GM12878 (cell line): ENCODE measurements around the gene NFE2L3. TPM values are rescaled to one million over a fixed set of nuclear protein-coding genes. Genes with fewer than 3 reads are reported as not detected.

Source experiments
- BRCA1 ChIP-seq: IDR thresholded peaks from 2 replicates; pipeline ENCODE4 v1.6.1; 2011; ENCODE audit warnings: low read depth, low read length, improper control_type of control experiment
- EZH2 ChIP-seq: IDR thresholded peaks from 2 replicates; pipeline ENCODE4 v1.6.1; 2012; ENCODE audit warnings: low read depth, mild to moderate bottlenecking, control low read depth, inconsistent platforms, low read length, borderline replicate concordance; ENCODE audit not compliant: control insufficient read depth
- FOXK2 ChIP-seq: fragments of 450-650 bp; IDR thresholded peaks from 2 replicates; pipeline ENCODE4 v1.6.1; 2017; ENCODE audit warnings: mild to moderate bottlenecking, moderate library complexity
- PML ChIP-seq: IDR thresholded peaks from 2 replicates; pipeline ENCODE4 v1.6.1; 2012; ENCODE audit warnings: low read length, inconsistent platforms
- POLR2AphosphoS2 ChIP-seq: IDR thresholded peaks from 2 replicates; pipeline ENCODE4 v1.6.1; 2011; ENCODE audit warnings: low read depth, mild to moderate bottlenecking, low read length, improper control_type of control experiment, moderate library complexity
- SIX5 ChIP-seq: IDR thresholded peaks from 2 replicates; pipeline ENCODE4 v1.6.1; 2011; ENCODE audit warnings: mild to moderate bottlenecking, low read depth, low read length, moderate library complexity; ENCODE audit not compliant: severe bottlenecking
- SMARCA5 ChIP-seq: fragments of 450-650 bp; IDR thresholded peaks from 2 replicates; pipeline ENCODE4 v1.6.1; 2017; ENCODE audit warnings: mild to moderate bottlenecking
- SMC3 ChIP-seq: IDR thresholded peaks from 2 replicates; pipeline ENCODE4 v1.6.1; 2011; ENCODE audit warnings: low read length, improper control_type of control experiment, borderline replicate concordance
- STAT3 ChIP-seq: IDR thresholded peaks from 2 replicates; pipeline ENCODE4 v1.6.1; 2011; ENCODE audit warnings: low read depth, low read length, improper control_type of control experiment
- TAF1 ChIP-seq: IDR thresholded peaks from 2 replicates; pipeline ENCODE4 v1.6.1; 2011; ENCODE audit warnings: mild to moderate bottlenecking, low read depth, low read length, borderline replicate concordance
- YBX1 ChIP-seq: fragments of 450-650 bp; IDR thresholded peaks from 2 replicates; pipeline ENCODE4 v1.6.1; 2016; ENCODE audit warnings: antibody characterized with exemption
- polyA plus RNA-seq, 11 experiments: library from polyadenylated mRNA; depleted of rRNA in 4 of 11; unstranded in 6 of 11; stranded (reverse) in 5 of 11; fragments of >200 nt; fragmentation: Nextera tagmentation in 4 of 11; fragmentation: Illumina TruSeq in 1 of 11; extraction: Ambion mirVana in 4 of 11; extraction: Trizol in 1 of 11; gene quantifications; 1 replicate in 1 of 11; 2 replicates in 10 of 11; pipeline versions ENCODE4 v1.2.1 to v1.2.3, GENCODE V29; 2011 to 2016; ENCODE audit warnings: inconsistent platforms in 2 of 11, missing spikeins in 2 of 11, low read depth in 1 of 11
- total RNA-seq, 4 experiments: library from RNA; depleted of rRNA in 3 of 4; stranded (reverse); fragments of >200 nt in 3 of 4; fragmentation: Illumina TruSeq in 1 of 4; extraction: Trizol in 1 of 4; gene quantifications; 2 replicates each; pipeline versions ENCODE4 v1.2.1 to v1.2.3, GENCODE V29; 2013 to 2021
- TF ChIP-seq, protein P1 (sequence below): fragments of 450-650 bp; IDR thresholded peaks from 2 replicates; pipeline ENCODE4 v1.6.1; 2017; ENCODE audit warnings: antibody characterized with exemption, mild to moderate bottlenecking, moderate library complexity
- TF ChIP-seq, protein P2 (sequence below): fragments of 450-650 bp; IDR thresholded peaks from 2 replicates; pipeline ENCODE4 v1.6.1; 2016; ENCODE audit warnings: mild to moderate bottlenecking
- TF ChIP-seq, protein P3 (sequence below): IDR thresholded peaks from 2 replicates; pipeline ENCODE4 v1.6.1; 2012; ENCODE audit warnings: improper control_type of control experiment, low read depth, low read length; ENCODE audit not compliant: insufficient replicate concordance
- TF ChIP-seq, protein P4 (sequence below): fragments of 150-350 bp; IDR thresholded peaks from 2 replicates; pipeline ENCODE4 v1.6.1; 2016; ENCODE audit warnings: low read depth, low read length

The NFE2L3 gene
- total and polyA plus RNA-seq, 10 of the 15 experiments (the other 5 are each of a cell fraction or from before 2014, with no cell fraction given): 4.4 to 34.9 (median 13.0) TPM

DNA sequence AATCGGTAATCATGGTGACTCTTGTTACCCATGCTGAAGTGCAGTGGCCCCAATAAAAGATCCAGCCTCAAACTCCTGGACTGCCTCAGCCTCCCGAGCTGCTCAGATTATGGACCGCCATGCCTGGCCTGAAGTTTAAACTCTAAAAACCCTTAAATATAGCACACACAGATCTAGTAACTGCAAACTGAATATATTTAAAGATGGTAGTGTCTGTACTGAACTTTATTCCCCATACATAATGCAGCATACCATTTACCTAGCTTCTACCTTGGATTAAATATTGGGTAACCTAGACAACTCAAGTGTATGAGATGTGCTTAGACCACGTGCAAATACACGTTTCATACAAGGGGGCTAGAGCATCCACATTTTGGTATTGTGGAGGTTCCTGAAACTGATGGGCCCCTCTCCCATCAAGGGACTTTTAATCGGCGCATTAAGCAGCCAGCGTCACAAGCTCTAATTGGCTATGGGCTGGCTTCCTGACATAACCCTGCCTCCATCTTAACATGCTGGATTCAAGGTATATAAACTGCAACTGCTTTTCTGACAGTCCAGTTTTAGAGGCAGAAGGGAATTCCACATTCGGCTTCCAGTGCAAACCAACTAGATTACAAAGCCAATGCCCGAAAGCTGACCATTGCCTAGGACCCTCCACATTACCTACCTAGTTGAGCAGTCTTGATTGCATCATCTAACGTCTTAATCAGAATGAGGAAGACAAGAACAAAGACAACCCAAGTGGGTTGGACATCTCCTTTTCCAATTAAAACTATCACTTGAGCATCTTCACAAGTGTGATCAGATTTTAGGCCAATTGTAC is 35.6 kb downstream of the NFE2L3 start (continued):
- no peak for TF ChIP-seq YBX1
- TF ChIP-seq SMARCA5: no peak
- TF ChIP-seq, protein P1, sequence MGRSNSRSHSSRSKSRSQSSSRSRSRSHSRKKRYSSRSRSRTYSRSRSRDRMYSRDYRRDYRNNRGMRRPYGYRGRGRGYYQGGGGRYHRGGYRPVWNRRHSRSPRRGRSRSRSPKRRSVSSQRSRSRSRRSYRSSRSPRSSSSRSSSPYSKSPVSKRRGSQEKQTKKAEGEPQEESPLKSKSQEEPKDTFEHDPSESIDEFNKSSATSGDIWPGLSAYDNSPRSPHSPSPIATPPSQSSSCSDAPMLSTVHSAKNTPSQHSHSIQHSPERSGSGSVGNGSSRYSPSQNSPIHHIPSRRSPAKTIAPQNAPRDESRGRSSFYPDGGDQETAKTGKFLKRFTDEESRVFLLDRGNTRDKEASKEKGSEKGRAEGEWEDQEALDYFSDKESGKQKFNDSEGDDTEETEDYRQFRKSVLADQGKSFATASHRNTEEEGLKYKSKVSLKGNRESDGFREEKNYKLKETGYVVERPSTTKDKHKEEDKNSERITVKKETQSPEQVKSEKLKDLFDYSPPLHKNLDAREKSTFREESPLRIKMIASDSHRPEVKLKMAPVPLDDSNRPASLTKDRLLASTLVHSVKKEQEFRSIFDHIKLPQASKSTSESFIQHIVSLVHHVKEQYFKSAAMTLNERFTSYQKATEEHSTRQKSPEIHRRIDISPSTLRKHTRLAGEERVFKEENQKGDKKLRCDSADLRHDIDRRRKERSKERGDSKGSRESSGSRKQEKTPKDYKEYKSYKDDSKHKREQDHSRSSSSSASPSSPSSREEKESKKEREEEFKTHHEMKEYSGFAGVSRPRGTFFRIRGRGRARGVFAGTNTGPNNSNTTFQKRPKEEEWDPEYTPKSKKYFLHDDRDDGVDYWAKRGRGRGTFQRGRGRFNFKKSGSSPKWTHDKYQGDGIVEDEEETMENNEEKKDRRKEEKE: no peak; the same call in 1 of the 2 replicates
- peak; percentile 89; the same call in 1 of the 2 replicates for TF ChIP-seq POLR2AphosphoS2
- TF ChIP-seq BRCA1: no peak
- TF ChIP-seq SMC3: no peak
- TF ChIP-seq SIX5: no peak
- TF ChIP-seq, protein P2, sequence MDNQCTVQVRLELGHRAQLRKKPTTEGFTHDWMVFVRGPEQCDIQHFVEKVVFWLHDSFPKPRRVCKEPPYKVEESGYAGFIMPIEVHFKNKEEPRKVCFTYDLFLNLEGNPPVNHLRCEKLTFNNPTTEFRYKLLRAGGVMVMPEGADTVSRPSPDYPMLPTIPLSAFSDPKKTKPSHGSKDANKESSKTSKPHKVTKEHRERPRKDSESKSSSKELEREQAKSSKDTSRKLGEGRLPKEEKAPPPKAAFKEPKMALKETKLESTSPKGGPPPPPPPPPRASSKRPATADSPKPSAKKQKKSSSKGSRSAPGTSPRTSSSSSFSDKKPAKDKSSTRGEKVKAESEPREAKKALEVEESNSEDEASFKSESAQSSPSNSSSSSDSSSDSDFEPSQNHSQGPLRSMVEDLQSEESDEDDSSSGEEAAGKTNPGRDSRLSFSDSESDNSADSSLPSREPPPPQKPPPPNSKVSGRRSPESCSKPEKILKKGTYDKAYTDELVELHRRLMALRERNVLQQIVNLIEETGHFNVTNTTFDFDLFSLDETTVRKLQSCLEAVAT: no peak
- peak; percentile 26; the same call in 1 of the 2 replicates for TF ChIP-seq PML
- no peak for TF ChIP-seq FOXK2
- no peak for TF ChIP-seq STAT3
- TF ChIP-seq TAF1: no peak
- TF ChIP-seq, protein P3, sequence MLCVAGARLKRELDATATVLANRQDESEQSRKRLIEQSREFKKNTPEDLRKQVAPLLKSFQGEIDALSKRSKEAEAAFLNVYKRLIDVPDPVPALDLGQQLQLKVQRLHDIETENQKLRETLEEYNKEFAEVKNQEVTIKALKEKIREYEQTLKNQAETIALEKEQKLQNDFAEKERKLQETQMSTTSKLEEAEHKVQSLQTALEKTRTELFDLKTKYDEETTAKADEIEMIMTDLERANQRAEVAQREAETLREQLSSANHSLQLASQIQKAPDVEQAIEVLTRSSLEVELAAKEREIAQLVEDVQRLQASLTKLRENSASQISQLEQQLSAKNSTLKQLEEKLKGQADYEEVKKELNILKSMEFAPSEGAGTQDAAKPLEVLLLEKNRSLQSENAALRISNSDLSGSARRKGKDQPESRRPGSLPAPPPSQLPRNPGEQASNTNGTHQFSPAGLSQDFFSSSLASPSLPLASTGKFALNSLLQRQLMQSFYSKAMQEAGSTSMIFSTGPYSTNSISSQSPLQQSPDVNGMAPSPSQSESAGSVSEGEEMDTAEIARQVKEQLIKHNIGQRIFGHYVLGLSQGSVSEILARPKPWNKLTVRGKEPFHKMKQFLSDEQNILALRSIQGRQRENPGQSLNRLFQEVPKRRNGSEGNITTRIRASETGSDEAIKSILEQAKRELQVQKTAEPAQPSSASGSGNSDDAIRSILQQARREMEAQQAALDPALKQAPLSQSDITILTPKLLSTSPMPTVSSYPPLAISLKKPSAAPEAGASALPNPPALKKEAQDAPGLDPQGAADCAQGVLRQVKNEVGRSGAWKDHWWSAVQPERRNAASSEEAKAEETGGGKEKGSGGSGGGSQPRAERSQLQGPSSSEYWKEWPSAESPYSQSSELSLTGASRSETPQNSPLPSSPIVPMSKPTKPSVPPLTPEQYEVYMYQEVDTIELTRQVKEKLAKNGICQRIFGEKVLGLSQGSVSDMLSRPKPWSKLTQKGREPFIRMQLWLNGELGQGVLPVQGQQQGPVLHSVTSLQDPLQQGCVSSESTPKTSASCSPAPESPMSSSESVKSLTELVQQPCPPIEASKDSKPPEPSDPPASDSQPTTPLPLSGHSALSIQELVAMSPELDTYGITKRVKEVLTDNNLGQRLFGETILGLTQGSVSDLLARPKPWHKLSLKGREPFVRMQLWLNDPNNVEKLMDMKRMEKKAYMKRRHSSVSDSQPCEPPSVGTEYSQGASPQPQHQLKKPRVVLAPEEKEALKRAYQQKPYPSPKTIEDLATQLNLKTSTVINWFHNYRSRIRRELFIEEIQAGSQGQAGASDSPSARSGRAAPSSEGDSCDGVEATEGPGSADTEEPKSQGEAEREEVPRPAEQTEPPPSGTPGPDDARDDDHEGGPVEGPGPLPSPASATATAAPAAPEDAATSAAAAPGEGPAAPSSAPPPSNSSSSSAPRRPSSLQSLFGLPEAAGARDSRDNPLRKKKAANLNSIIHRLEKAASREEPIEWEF: no peak
- no peak for TF ChIP-seq EZH2
- TF ChIP-seq, protein P4, sequence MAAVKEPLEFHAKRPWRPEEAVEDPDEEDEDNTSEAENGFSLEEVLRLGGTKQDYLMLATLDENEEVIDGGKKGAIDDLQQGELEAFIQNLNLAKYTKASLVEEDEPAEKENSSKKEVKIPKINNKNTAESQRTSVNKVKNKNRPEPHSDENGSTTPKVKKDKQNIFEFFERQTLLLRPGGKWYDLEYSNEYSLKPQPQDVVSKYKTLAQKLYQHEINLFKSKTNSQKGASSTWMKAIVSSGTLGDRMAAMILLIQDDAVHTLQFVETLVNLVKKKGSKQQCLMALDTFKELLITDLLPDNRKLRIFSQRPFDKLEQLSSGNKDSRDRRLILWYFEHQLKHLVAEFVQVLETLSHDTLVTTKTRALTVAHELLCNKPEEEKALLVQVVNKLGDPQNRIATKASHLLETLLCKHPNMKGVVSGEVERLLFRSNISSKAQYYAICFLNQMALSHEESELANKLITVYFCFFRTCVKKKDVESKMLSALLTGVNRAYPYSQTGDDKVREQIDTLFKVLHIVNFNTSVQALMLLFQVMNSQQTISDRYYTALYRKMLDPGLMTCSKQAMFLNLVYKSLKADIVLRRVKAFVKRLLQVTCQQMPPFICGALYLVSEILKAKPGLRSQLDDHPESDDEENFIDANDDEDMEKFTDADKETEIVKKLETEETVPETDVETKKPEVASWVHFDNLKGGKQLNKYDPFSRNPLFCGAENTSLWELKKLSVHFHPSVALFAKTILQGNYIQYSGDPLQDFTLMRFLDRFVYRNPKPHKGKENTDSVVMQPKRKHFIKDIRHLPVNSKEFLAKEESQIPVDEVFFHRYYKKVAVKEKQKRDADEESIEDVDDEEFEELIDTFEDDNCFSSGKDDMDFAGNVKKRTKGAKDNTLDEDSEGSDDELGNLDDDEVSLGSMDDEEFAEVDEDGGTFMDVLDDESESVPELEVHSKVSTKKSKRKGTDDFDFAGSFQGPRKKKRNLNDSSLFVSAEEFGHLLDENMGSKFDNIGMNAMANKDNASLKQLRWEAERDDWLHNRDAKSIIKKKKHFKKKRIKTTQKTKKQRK: no peak
